ENCODE measurements around the gene GRM7. TPM values are rescaled to one million over a fixed set of nuclear protein-coding genes. Genes with fewer than 3 reads are reported as not detected.
A peak's percentile ranks its signal among the peaks of the same experiment; 100 is the strongest.

GRM7 gene
- total RNA-seq, 2 donors from 2014 or later = 0.33 to 1.3 TPM

DNA sequence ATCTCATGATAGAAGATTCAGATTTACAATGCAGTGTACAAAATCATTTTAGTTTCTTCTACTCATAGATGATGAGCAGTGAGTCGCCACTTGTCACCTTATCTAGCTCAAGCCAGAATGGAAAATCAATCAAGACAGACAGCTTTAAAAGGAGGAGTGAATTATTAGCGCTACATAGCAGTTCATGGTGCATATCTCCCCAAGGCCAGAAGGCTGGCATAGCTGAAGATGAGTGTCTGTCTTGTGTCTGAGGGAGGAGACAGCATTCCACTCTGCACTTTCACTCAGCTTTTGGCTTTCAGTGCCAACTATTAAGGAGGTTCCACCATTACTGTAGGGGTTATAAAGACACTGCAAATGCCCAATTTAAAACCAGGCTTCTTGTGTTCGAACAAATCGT is 836.6 kb downstream of the GRM7 start:
- ATAC-seq (no peak), DNase-seq (no peak)
- Histone ChIP-seq H3K36me3 (replicated peaks in 1 of 2; ENCODE audit: insufficient read depth in 1 of 2, low read depth in 2 of 2) (no peaks in the 10 kb centered on the region), H3K9me3 (no peaks in the 10 kb centered on the region), H3K4me3 (no peak overlapping the region), H3K4me1 (no peaks in the 10 kb centered on the region), H3K27me3 (no peaks in the 10 kb centered on the region), H3K27ac (no peak overlapping the region)
- TF ChIP-seq POLR2A (IDR thresholded peaks at IDR 0.05) = no peak
- TF ChIP-seq, protein P1, sequence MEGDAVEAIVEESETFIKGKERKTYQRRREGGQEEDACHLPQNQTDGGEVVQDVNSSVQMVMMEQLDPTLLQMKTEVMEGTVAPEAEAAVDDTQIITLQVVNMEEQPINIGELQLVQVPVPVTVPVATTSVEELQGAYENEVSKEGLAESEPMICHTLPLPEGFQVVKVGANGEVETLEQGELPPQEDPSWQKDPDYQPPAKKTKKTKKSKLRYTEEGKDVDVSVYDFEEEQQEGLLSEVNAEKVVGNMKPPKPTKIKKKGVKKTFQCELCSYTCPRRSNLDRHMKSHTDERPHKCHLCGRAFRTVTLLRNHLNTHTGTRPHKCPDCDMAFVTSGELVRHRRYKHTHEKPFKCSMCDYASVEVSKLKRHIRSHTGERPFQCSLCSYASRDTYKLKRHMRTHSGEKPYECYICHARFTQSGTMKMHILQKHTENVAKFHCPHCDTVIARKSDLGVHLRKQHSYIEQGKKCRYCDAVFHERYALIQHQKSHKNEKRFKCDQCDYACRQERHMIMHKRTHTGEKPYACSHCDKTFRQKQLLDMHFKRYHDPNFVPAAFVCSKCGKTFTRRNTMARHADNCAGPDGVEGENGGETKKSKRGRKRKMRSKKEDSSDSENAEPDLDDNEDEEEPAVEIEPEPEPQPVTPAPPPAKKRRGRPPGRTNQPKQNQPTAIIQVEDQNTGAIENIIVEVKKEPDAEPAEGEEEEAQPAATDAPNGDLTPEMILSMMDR (IDR thresholded peaks at IDR 0.05) = no peak
- 46 to 59% methylated on average over 4 of the region's 4 CpGs for WGBS, 2 donors
- intact Hi-C loops (cut with DNase I) = no loop called here

DNA sequence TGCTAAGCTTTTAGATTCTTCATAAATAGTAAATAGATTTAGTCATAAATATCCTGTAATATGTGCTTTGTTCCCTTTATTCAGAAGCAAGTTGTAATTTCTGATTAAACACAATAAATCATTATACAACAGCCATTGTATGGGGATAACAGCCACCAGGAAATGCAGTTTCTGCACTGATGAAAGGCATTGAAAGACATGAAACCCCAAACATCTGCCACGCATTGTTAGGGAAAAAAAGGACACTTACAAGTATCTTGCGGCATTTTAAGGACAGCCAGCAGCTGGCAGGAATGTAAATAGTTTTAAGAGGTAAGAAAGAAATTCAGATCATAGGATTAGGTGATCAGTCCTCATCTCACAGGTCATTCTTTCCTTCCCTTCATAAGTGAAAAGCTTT is 839.6 kb downstream of the GRM7 start:
- Histone ChIP-seq H3K27ac (no peak overlapping the region), H3K4me3 (no peak overlapping the region), H3K27me3 (no peaks in the 10 kb centered on the region), H3K4me1 (no peaks in the 10 kb centered on the region), H3K36me3 (replicated peaks in 1 of 2; ENCODE audit: insufficient read depth in 1 of 2, low read depth in 2 of 2) (no peaks in the 10 kb centered on the region), H3K9me3 (no peaks in the 10 kb centered on the region)
- ATAC-seq (no peak), DNase-seq (no peak)
- 51 to 69% methylated on average over 2 of the region's 2 CpGs for WGBS, 2 donors
- no peak for TF ChIP-seq POLR2A (IDR thresholded peaks at IDR 0.05)
- TF ChIP-seq, protein P1 (IDR thresholded peaks at IDR 0.05) = no peak
- intact Hi-C loops (cut with DNase I) = no loop called here

DNA sequence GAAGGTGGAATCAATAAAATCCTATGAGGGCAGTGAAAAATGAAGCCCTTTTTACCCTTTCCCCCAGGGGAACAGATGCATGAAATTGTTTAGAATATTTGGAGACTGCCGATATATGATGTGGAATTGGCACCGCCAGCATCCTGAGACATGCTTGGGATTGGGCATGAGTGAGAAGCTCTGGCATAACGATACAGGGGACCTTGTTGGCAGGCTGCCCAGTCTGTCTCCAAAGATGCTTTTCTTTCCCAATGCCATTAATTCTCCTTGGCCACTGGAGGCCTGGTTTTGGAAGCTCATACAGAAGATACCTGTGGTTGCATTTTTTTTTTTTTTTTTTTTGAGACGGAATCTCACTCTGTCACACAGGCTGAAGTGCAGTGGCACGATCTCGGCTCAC is 840.1 kb downstream of the GRM7 start:
- H3K27me3 ChIP-seq = no peaks in the 10 kb centered on the region
- H3K9me3 ChIP-seq = no peaks in the 10 kb centered on the region
- WGBS, 2 donors = 87 to 94% methylated on average over 6 of the region's 6 CpGs
- DNase-seq = peak in 2 of 4 donors; percentile 7 to 11
- no peak for ATAC-seq
- H3K4me1 ChIP-seq = no peaks in the 10 kb centered on the region
- TF ChIP-seq POLR2A (IDR thresholded peaks at IDR 0.05) = no peak
- TF ChIP-seq, protein P1 (IDR thresholded peaks at IDR 0.05) = no peak
- H3K36me3 ChIP-seq (replicated peaks in 1 of 2; ENCODE audit: insufficient read depth in 1 of 2, low read depth in 2 of 2) = no peaks in the 10 kb centered on the region
- H3K27ac ChIP-seq = no peak overlapping the region
- H3K4me3 ChIP-seq = no peak overlapping the region
- intact Hi-C loops (cut with DNase I) = no loop called here

DNA sequence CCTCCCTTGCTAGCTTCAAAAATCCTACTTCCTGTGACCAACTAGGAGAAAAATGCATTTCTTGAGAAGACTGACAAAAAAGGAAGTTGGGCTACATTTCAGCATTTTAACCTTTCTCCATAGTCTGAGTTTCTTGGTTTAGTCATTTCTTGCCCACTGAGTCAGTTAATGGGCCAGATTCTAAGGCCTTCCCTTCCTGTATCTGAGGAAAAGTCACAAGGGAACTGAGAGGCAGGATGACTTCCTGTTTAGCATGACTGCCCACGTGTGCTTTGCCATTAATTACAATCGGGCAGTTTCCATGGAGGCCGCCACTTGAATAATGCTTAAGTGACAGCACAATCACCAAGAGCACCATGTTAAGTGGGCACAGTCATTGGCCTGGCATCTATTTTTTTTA is 846.3 kb downstream of the GRM7 start:
- no peaks in the 10 kb centered on the region for H3K4me1 ChIP-seq
- intact Hi-C loops (cut with DNase I) = no loop called here
- no peaks in the 10 kb centered on the region for H3K9me3 ChIP-seq
- H3K4me3 ChIP-seq = no peak overlapping the region
- no peak for ATAC-seq
- H3K27me3 ChIP-seq = no peaks in the 10 kb centered on the region
- no peaks in the 10 kb centered on the region for H3K36me3 ChIP-seq (replicated peaks in 1 of 2; ENCODE audit: insufficient read depth in 1 of 2, low read depth in 2 of 2)
- H3K27ac ChIP-seq = no peak overlapping the region
- WGBS, 2 donors = 47 to 56% methylated on average over 3 of the region's 3 CpGs
- no peak for TF ChIP-seq POLR2A (IDR thresholded peaks at IDR 0.05)
- TF ChIP-seq, protein P1 (IDR thresholded peaks at IDR 0.05) = no peak
- DNase-seq = no peak

DNA sequence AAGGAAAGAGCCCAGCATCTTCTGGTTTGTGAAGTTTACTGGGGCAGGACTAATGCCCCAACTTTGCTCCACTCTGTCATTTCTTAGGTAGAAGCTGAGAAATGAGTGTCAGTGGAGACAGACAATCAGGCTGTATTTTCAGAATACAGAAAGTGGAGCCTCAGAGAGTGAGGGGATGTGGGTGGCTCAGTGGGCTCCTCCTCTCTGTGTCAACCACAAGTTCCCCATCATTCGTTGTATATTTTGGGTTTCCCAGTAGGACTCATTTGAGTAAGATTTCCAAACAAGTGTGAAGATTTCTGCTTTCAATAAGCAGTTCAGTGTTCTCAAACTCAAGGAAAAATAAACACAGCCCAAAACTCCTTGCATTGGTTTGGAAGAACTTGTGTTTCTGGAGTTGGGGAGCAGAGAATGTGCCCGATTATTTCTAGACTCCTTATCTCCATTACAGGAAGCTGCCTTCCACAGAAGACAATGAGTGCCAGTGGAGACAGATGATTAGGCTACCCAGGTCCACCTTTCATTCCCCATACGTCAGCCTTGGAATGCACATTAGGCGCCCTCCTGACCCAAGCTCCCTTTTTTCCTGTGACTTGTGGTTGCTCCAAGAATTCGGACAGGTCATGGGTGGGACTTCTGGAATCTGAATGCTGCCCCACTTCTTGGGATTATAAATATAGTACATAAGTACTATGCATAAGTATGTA is 848.6 kb downstream of the GRM7 start:
- intact Hi-C loops (cut with DNase I) = no loop called here
- Histone ChIP-seq H3K9me3 (no peaks in the 10 kb centered on the region), H3K4me3 (no peak overlapping the region), H3K36me3 (replicated peaks in 1 of 2; ENCODE audit: insufficient read depth in 1 of 2, low read depth in 2 of 2) (no peaks in the 10 kb centered on the region), H3K27ac (no peak overlapping the region), H3K4me1 (no peaks in the 10 kb centered on the region), H3K27me3 (no peaks in the 10 kb centered on the region)
- 57 to 65% methylated on average over 5 of the region's 5 CpGs for WGBS, 2 donors
- TF ChIP-seq, protein P1 (IDR thresholded peaks at IDR 0.05) = no peak
- TF ChIP-seq POLR2A (IDR thresholded peaks at IDR 0.05) = no peak
- DNase-seq (no peak), ATAC-seq (no peak)

Data from body of pancreas (tissue), 4 donors.